HG03469 (cell line): ENCODE data around the gene PHF20.
"Not testable (repeated sequence)": the region's sequence is repeated elsewhere in the genome, so short reads cannot be mapped to it uniquely, and the experiment has no call there.

Experiments
- ATAC-seq: cut with Tn5 transposase; IDR thresholded peaks from one replicate; pipeline ENCODE4 v1.9.1; 2021; ENCODE audit warnings: mild to moderate bottlenecking, moderate library complexity, moderate number of reproducible peaks; ENCODE audit not compliant: unreplicated experiment

Gene PHF20

GRCh38 chr20:35883336-35883777 is 111.5 kb downstream of the PHF20 start:
- ATAC-seq: no peak

GRCh38 chr20:35883778-35884540 is 112.1 kb downstream of the PHF20 start:
- no peak for ATAC-seq

- ATAC-seq: no peak
Observed at GRCh38 chr20:35884541-35884865, 112.7 kb downstream of the PHF20 start.

GRCh38 chr20:35885212-35885611 is 113.4 kb downstream of the PHF20 start:
- no peak for ATAC-seq

GRCh38 chr20:35886537-35886936 is 114.7 kb downstream of the PHF20 start:
- ATAC-seq: no peak

- ATAC-seq: no peak
Observed at GRCh38 chr20:35887393-35888064, 115.7 kb downstream of the PHF20 start.

GRCh38 chr20:35888657-35889056 is 116.8 kb downstream of the PHF20 start:
- ATAC-seq: no peak

GRCh38 chr20:35891375-35891774 is 119.6 kb downstream of the PHF20 start:
- ATAC-seq: no peak

- ATAC-seq: no peak
Observed at GRCh38 chr20:35892871-35893270, 121.1 kb downstream of the PHF20 start.

- no peak for ATAC-seq
Observed at GRCh38 chr20:35893942-35894341, 122.1 kb downstream of the PHF20 start.

- ATAC-seq: not testable (repeated sequence)
Observed at GRCh38 chr20:35895516-35895915, 123.7 kb downstream of the PHF20 start.

GRCh38 chr20:35899064-35899463 is 127.2 kb downstream of the PHF20 start:
- ATAC-seq: no peak

GRCh38 chr20:35901230-35901629 is 129.4 kb downstream of the PHF20 start:
- ATAC-seq: not testable (repeated sequence)

- ATAC-seq: no peak
Observed at GRCh38 chr20:35901678-35902544, 130.1 kb downstream of the PHF20 start.

- ATAC-seq: no peak
Observed at GRCh38 chr20:35902545-35902941, 130.7 kb downstream of the PHF20 start.

GRCh38 chr20:35903843-35904242 is 132.0 kb downstream of the PHF20 start:
- ATAC-seq: no peak

GRCh38 chr20:35904982-35905663 is 133.3 kb downstream of the PHF20 start:
- no peak for ATAC-seq

- no peak for ATAC-seq
Observed at GRCh38 chr20:35907017-35907701, 135.3 kb downstream of the PHF20 start.

- no peak for ATAC-seq
Observed at GRCh38 chr20:35908007-35908406, 136.2 kb downstream of the PHF20 start.

- no peak for ATAC-seq
Observed at GRCh38 chr20:35909176-35909575, 137.4 kb downstream of the PHF20 start.
